Measurements from ENCODE around the gene TCF15.
"Not testable (repeated sequence)": the region's sequence is repeated elsewhere in the genome, so short reads cannot be mapped to it uniquely, and the experiment has no call there.

TCF15 gene

DNA sequence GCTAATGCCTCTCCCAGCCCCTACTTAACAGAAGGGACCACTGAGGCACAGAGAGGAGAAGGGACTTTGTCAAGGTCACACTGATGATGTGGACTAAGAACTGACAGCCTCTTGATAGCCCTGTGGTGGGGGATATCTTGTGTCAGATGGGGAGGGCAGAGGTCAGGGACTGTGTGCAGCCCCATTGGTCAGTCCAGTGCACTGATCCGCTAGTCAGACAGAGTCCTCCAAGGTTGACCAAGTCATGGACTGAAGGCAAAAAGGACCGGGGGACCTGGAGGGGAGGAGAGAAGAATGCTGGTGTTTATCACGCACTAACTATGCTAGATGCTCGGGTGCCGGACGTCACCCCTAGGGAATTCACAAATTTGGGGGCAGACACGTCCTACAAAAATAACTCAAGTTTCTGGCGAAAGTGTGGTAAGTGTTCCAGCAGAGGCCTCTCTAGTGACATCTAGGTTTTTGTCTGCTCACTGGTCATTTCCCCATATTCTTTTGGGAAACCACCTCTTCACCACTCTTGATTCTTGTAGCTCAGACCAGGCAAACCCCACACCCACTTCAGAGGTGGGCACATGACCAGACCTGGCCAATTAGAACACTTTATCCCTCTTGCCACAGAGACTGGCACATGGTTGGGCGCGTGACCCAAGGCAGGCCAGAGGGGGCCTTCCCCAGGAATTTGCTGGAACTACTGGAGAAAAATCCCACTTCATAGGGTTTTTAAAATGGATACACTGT lies 21.0 kb downstream of the TCF15 start:
- H3K27me3 ChIP-seq (replicated peaks; ENCODE audit: control insufficient read depth, insufficient read depth, low read length), result no peaks in the 10 kb centered on the region
- peak; percentile 57 for DNase-seq (ENCODE audit: extremely low read depth, insufficient read length)
- H3K4me3 ChIP-seq (replicated peaks; ENCODE audit: low read depth, low read length), result no peak overlapping the region
- TF ChIP-seq, protein P1, sequence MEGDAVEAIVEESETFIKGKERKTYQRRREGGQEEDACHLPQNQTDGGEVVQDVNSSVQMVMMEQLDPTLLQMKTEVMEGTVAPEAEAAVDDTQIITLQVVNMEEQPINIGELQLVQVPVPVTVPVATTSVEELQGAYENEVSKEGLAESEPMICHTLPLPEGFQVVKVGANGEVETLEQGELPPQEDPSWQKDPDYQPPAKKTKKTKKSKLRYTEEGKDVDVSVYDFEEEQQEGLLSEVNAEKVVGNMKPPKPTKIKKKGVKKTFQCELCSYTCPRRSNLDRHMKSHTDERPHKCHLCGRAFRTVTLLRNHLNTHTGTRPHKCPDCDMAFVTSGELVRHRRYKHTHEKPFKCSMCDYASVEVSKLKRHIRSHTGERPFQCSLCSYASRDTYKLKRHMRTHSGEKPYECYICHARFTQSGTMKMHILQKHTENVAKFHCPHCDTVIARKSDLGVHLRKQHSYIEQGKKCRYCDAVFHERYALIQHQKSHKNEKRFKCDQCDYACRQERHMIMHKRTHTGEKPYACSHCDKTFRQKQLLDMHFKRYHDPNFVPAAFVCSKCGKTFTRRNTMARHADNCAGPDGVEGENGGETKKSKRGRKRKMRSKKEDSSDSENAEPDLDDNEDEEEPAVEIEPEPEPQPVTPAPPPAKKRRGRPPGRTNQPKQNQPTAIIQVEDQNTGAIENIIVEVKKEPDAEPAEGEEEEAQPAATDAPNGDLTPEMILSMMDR (IDR thresholded peaks at IDR 0.05; ENCODE audit: insufficient read depth, low read length, poor library complexity, severe bottlenecking), result peak; percentile 21
- H3K36me3 ChIP-seq (ENCODE audit: control insufficient read depth, insufficient read depth, low read length), result no peaks in the 10 kb centered on the region

DNA sequence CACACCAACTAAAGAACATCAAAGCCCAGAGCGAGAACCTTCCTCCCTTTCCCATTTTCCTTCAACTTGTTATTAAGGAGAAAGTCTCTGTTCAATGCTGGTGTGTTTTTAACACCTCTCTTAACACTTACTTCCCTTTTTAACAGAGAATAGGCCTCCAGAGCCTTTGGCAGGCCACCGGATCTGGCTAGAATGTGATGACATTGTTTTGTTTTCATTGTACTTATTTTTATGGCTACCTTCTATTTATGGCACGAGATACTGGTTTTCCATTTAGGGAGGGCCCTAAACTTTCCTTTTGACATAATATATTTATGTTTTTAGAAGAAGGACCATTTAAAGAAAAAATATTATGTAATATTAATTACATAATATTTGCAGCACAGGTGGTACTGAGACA lies 21.6 kb downstream of the TCF15 start:
- TF ChIP-seq, protein P1 (IDR thresholded peaks at IDR 0.05; ENCODE audit: insufficient read depth, low read length, poor library complexity, severe bottlenecking), result no peak
- no peak overlapping the region for H3K4me3 ChIP-seq (replicated peaks; ENCODE audit: low read depth, low read length)
- no peaks in the 10 kb centered on the region for H3K36me3 ChIP-seq (ENCODE audit: control insufficient read depth, insufficient read depth, low read length)
- no peaks in the 10 kb centered on the region for H3K27me3 ChIP-seq (replicated peaks; ENCODE audit: control insufficient read depth, insufficient read depth, low read length)
- DNase-seq (ENCODE audit: extremely low read depth, insufficient read length), result no peak

DNA sequence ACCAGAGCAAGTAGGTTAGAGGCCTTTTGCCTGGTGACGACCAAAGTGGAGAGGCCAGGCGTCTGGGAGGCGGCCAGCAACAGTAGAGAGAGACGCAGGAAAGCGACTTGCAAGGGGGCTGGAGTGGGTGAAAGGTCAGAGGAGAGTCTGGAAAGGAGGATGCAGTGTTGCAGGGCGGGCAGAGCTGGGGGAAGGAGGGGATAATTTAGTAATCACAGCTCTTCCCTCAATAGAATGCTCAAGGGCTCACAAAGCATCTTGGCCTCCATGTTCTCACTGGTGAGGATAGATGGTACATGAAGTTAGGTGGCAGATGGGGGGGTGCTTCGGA lies 25.2 kb downstream of the TCF15 start:
- no peak for DNase-seq (ENCODE audit: extremely low read depth, insufficient read length)
- H3K27me3 ChIP-seq (replicated peaks; ENCODE audit: control insufficient read depth, insufficient read depth, low read length), result no peaks in the 10 kb centered on the region
- H3K36me3 ChIP-seq (ENCODE audit: control insufficient read depth, insufficient read depth, low read length), result no peaks in the 10 kb centered on the region
- TF ChIP-seq, protein P1 (IDR thresholded peaks at IDR 0.05; ENCODE audit: insufficient read depth, low read length, poor library complexity, severe bottlenecking), result no peak
- no peak overlapping the region for H3K4me3 ChIP-seq (replicated peaks; ENCODE audit: low read depth, low read length)

- H3K36me3 ChIP-seq (ENCODE audit: control insufficient read depth, insufficient read depth, low read length), result no peaks in the 10 kb centered on the region
- TF ChIP-seq, protein P1 (IDR thresholded peaks at IDR 0.05; ENCODE audit: insufficient read depth, low read length, poor library complexity, severe bottlenecking), result no peak
- DNase-seq (ENCODE audit: extremely low read depth, insufficient read length), result no peak
- no peaks in the 10 kb centered on the region for H3K27me3 ChIP-seq (replicated peaks; ENCODE audit: control insufficient read depth, insufficient read depth, low read length)
- H3K4me3 ChIP-seq (replicated peaks; ENCODE audit: low read depth, low read length), result no peak overlapping the region
Observed at GRCh38 chr20:584161-584970, 25.7 kb downstream of the TCF15 start.

- no peak overlapping the region for H3K4me3 ChIP-seq (replicated peaks; ENCODE audit: low read depth, low read length)
- H3K36me3 ChIP-seq (ENCODE audit: control insufficient read depth, insufficient read depth, low read length), result no peaks in the 10 kb centered on the region
- TF ChIP-seq, protein P1 (IDR thresholded peaks at IDR 0.05; ENCODE audit: insufficient read depth, low read length, poor library complexity, severe bottlenecking), result no peak
- no peak for DNase-seq (ENCODE audit: extremely low read depth, insufficient read length)
- H3K27me3 ChIP-seq (replicated peaks; ENCODE audit: control insufficient read depth, insufficient read depth, low read length), result no peaks in the 10 kb centered on the region
Observed at GRCh38 chr20:582204-582603, 27.9 kb downstream of the TCF15 start.

DNA sequence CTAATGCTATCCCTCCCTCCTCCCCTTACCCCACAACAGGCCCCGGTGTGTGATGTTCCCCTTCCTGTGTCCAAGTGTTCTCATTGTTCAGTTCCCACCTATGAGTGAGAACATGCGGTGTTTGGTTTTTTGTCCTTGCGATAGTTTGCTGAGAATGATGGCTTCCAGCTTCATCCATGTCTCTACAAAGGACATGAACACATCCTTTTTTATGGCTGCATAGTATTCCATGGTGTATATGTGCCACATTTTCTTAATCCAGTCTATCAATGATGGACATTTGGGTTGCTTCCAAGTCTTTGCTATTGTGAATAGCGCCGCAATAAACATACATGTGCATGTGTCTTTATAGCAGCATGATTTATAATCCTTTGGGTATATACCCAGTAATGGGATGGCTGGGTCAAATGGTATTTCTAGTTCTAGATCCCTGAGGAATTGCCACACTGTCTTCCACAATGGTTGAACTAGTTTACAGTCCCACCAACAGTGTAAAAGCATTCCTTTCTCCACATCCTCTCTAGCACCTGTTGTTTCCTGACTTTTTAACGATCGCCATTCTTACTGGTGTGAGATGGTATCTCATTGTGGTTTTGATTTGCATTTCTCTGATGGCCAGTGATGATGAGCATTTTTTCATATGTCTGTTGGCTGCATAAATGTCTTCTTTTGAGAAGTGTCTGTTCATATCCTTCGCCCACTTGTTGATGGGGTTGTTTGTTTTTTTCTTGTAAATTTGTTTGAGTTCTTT lies 31.0 kb downstream of the TCF15 start:
- not testable (repeated sequence) for DNase-seq (ENCODE audit: extremely low read depth, insufficient read length); H3K27me3 ChIP-seq (replicated peaks; ENCODE audit: control insufficient read depth, insufficient read depth, low read length); H3K36me3 ChIP-seq (ENCODE audit: control insufficient read depth, insufficient read depth, low read length); H3K4me3 ChIP-seq (replicated peaks; ENCODE audit: low read depth, low read length)

Measured in GM06990 (cell line).